ENCODE measurements around the gene HOXD8.
A peak's percentile ranks its signal among the peaks of the same experiment; 100 is the strongest.

HOXD8 gene

DNA sequence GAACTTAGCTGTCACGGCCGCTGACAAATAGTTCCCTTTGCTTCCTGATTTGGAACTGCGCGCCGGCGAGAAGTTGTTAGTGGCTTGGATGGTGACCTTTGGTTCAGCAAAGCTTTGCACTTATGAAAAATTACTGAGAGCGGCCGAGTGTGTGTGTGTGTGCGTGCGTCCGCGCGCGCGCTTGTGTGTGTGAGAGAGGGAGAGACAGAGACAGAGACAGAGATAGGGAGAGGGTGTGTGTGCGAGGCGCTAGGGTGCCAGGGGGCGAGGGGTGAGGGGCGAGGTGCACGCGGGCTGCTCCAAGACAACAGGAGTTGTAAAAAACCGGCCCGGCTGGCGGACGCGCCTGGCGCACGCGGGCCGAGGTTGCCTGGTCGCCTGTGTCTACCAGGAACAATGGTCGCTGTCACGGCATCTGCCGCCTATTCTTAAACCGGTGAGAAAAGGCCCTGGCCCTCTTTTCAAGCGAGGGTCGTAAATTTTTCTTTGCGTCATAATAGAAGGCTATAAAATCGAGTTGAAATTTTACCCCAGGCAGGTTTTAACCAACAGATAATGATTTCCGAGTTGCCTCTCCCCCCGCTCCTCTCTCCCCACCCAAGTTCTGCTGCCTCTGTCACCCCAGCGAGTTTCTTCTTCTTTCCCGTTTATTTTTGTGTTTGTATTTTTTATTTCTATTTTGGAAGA is 28.1 kb downstream of the HOXD8 start (continued):
- TF ChIP-seq TRIM28 (IDR thresholded peaks at IDR 0.05; ENCODE audit: borderline replicate concordance, low read length) (no peak; the same call in 1 of the 2 replicates), RBAK (tag by site-specific recombination; IDR thresholded peaks at IDR 0.05) (no peak), ZNF670 (tag by site-specific recombination; IDR thresholded peaks at IDR 0.05; ENCODE audit: low read depth) (no peak), KLF10 (tag by site-specific recombination; IDR thresholded peaks at IDR 0.05) (peak; percentile 68), ZNF555 (tag by site-specific recombination; conservative IDR thresholded peaks at IDR 0.05) (no peak), ZBTB48 (tag by site-specific recombination; IDR thresholded peaks at IDR 0.05) (peak; percentile 66; the same call in 1 of the 2 replicates), ZFP69B (tag by site-specific recombination; IDR thresholded peaks at IDR 0.05) (peak; percentile 71; the same call in 1 of the 2 replicates), ZNF658 (tag by site-specific recombination; IDR thresholded peaks at IDR 0.05) (no peak), ZNF776 (tag by site-specific recombination; IDR thresholded peaks at IDR 0.05; ENCODE audit: borderline replicate concordance) (no peak), ZBTB1 (tag by site-specific recombination; IDR thresholded peaks at IDR 0.05) (no peak; the same call in 1 of the 2 replicates), ZNF423 (tag by site-specific recombination; IDR thresholded peaks at IDR 0.05) (no peak), ZNF830 (tag by site-specific recombination; IDR thresholded peaks at IDR 0.05; ENCODE audit: low read depth) (no peak), ZNF701 (tag by site-specific recombination; IDR thresholded peaks at IDR 0.05) (no peak), FEZF1 (tag by site-specific recombination; IDR thresholded peaks at IDR 0.05) (peak; percentile 88), KLF8 (tag by site-specific recombination; IDR thresholded peaks at IDR 0.05) (0 out of 2 replicates have a peak, but pooled peaks have one; percentile 28), ZNF571 (tag by site-specific recombination; IDR thresholded peaks at IDR 0.05) (no peak), ZFP37 (tag by site-specific recombination; IDR thresholded peaks at IDR 0.05) (peak; percentile 43; the same call in 1 of the 2 replicates), ZNF324 (tag by site-specific recombination; IDR thresholded peaks at IDR 0.05) (no peak), ZNF404 (tag by site-specific recombination; IDR thresholded peaks at IDR 0.05) (no peak), OVOL3 (tag by site-specific recombination; IDR thresholded peaks at IDR 0.05) (no peak), ZNF707 (tag by site-specific recombination; IDR thresholded peaks at IDR 0.05) (no peak), ZNF23 (tag by site-specific recombination; IDR thresholded peaks at IDR 0.05; ENCODE audit: borderline replicate concordance) (no peak)
- TF ChIP-seq, protein P1, sequence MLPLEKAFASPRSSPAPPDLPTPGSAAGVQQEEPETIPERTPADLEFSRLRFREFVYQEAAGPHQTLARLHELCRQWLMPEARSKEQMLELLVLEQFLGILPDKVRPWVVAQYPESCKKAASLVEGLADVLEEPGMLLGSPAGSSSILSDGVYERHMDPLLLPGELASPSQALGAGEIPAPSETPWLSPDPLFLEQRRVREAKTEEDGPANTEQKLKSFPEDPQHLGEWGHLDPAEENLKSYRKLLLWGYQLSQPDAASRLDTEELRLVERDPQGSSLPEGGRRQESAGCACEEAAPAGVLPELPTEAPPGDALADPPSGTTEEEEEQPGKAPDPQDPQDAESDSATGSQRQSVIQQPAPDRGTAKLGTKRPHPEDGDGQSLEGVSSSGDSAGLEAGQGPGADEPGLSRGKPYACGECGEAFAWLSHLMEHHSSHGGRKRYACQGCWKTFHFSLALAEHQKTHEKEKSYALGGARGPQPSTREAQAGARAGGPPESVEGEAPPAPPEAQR (tag by site-specific recombination; IDR thresholded peaks at IDR 0.05): no peak
- TF ChIP-seq, protein P2, sequence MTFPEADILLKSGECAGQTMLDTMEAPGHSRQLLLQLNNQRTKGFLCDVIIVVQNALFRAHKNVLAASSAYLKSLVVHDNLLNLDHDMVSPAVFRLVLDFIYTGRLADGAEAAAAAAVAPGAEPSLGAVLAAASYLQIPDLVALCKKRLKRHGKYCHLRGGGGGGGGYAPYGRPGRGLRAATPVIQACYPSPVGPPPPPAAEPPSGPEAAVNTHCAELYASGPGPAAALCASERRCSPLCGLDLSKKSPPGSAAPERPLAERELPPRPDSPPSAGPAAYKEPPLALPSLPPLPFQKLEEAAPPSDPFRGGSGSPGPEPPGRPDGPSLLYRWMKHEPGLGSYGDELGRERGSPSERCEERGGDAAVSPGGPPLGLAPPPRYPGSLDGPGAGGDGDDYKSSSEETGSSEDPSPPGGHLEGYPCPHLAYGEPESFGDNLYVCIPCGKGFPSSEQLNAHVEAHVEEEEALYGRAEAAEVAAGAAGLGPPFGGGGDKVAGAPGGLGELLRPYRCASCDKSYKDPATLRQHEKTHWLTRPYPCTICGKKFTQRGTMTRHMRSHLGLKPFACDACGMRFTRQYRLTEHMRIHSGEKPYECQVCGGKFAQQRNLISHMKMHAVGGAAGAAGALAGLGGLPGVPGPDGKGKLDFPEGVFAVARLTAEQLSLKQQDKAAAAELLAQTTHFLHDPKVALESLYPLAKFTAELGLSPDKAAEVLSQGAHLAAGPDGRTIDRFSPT (tag by site-specific recombination; IDR thresholded peaks at IDR 0.05): peak; percentile 81
- TF ChIP-seq, protein P3, sequence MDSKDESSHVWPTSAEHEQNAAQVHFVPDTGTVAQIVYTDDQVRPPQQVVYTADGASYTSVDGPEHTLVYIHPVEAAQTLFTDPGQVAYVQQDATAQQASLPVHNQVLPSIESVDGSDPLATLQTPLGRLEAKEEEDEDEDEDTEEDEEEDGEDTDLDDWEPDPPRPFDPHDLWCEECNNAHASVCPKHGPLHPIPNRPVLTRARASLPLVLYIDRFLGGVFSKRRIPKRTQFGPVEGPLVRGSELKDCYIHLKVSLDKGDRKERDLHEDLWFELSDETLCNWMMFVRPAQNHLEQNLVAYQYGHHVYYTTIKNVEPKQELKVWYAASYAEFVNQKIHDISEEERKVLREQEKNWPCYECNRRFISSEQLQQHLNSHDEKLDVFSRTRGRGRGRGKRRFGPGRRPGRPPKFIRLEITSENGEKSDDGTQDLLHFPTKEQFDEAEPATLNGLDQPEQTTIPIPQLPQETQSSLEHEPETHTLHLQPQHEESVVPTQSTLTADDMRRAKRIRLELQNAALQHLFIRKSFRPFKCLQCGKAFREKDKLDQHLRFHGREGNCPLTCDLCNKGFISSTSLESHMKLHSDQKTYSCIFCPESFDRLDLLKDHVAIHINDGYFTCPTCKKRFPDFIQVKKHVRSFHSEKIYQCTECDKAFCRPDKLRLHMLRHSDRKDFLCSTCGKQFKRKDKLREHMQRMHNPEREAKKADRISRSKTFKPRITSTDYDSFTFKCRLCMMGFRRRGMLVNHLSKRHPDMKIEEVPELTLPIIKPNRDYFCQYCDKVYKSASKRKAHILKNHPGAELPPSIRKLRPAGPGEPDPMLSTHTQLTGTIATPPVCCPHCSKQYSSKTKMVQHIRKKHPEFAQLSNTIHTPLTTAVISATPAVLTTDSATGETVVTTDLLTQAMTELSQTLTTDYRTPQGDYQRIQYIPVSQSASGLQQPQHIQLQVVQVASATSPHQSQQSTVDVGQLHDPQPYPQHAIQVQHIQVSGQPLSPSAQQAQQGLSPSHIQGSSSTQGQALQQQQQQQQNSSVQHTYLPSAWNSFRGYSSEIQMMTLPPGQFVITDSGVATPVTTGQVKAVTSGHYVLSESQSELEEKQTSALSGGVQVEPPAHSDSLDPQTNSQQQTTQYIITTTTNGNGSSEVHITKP (tag by site-specific recombination; IDR thresholded peaks at IDR 0.05): no peak; the same call in 1 of the 2 replicates
- TF ChIP-seq, protein P4, sequence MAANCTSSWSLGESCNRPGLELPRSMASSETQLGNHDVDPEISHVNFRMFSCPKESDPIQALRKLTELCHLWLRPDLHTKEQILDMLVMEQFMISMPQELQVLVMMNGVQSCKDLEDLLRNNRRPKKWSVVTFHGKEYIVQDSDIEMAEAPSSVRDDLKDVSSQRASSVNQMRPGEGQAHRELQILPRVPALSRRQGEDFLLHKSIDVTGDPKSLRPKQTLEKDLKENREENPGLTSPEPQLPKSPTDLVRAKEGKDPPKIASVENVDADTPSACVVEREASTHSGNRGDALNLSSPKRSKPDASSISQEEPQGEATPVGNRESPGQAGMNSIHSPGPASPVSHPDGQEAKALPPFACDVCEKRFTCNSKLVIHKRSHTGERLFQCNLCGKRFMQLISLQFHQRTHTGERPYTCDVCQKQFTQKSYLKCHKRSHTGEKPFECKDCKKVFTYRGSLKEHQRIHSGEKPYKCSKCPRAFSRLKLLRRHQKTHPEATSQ (tag by site-specific recombination; IDR thresholded peaks at IDR 0.05): no peak
- TF ChIP-seq, protein P5, sequence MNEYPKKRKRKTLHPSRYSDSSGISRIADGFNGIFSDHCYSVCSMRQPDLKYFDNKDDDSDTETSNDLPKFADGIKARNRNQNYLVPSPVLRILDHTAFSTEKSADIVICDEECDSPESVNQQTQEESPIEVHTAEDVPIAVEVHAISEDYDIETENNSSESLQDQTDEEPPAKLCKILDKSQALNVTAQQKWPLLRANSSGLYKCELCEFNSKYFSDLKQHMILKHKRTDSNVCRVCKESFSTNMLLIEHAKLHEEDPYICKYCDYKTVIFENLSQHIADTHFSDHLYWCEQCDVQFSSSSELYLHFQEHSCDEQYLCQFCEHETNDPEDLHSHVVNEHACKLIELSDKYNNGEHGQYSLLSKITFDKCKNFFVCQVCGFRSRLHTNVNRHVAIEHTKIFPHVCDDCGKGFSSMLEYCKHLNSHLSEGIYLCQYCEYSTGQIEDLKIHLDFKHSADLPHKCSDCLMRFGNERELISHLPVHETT (tag by site-specific recombination; IDR thresholded peaks at IDR 0.05): peak; percentile 45; the same call in 1 of the 2 replicates
- TF ChIP-seq, protein P6, sequence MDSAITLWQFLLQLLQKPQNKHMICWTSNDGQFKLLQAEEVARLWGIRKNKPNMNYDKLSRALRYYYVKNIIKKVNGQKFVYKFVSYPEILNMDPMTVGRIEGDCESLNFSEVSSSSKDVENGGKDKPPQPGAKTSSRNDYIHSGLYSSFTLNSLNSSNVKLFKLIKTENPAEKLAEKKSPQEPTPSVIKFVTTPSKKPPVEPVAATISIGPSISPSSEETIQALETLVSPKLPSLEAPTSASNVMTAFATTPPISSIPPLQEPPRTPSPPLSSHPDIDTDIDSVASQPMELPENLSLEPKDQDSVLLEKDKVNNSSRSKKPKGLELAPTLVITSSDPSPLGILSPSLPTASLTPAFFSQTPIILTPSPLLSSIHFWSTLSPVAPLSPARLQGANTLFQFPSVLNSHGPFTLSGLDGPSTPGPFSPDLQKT (IDR thresholded peaks at IDR 0.05; ENCODE audit: borderline replicate concordance, low read depth, low read length): no peak
